GM20000 (cell line): ENCODE results near the gene TNIP1.

Experiments
- DNase-seq: peaks from one replicate; pipeline ENCODE4 v3.0.0; 2012; ENCODE audit warnings: low spot score
- TF ChIP-seq, protein P1 (sequence below): IDR thresholded peaks from 2 replicates; pipeline ENCODE4 v1.5.1; 2012; ENCODE audit warnings: mild to moderate bottlenecking, control low read depth; ENCODE audit errors: extremely low read depth, missing control alignments

Gene TNIP1

DNA sequence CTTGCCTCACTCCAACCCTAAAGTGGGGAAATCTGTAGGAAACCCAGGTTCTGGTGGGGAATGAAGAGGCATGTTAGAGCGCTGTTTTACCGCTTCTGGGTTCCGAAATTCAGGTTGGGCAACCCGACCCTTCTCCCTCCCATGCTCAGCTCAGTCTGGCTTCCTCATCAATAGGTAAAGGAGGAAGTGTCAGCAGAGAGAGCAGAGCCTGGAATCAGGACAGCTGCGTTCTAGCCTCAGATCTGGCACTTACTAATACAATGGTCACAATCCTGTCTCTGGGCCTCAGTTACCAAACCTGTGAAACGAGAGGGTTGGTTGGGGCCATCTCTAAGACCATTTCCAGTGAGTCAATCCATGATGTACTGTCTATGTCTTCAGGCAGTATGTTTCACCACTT lies 16.2 kb upstream of the TNIP1 start:
- DNase-seq: no peak
- TF ChIP-seq, protein P1, sequence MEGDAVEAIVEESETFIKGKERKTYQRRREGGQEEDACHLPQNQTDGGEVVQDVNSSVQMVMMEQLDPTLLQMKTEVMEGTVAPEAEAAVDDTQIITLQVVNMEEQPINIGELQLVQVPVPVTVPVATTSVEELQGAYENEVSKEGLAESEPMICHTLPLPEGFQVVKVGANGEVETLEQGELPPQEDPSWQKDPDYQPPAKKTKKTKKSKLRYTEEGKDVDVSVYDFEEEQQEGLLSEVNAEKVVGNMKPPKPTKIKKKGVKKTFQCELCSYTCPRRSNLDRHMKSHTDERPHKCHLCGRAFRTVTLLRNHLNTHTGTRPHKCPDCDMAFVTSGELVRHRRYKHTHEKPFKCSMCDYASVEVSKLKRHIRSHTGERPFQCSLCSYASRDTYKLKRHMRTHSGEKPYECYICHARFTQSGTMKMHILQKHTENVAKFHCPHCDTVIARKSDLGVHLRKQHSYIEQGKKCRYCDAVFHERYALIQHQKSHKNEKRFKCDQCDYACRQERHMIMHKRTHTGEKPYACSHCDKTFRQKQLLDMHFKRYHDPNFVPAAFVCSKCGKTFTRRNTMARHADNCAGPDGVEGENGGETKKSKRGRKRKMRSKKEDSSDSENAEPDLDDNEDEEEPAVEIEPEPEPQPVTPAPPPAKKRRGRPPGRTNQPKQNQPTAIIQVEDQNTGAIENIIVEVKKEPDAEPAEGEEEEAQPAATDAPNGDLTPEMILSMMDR: no peak

DNA sequence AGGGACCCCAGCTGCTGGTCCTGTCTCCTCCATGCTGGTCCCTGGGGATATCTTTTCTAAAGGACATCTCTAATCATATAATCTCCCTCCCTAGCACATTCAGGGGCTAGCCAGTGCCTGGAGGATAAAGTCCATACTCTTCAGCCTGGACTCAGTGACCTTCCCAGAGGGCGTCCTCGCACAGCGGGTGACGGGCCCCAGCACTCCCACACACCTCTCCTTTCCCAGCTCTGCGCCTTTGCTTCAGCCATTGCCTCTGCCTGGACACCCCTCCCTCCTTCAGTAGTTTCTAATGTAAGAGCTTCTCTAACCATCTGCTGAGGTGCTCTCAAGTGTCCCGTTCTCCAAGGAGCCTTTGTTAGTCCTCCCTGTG lies 15.2 kb upstream of the TNIP1 start:
- DNase-seq: no peak
- TF ChIP-seq, protein P1: no peak

DNA sequence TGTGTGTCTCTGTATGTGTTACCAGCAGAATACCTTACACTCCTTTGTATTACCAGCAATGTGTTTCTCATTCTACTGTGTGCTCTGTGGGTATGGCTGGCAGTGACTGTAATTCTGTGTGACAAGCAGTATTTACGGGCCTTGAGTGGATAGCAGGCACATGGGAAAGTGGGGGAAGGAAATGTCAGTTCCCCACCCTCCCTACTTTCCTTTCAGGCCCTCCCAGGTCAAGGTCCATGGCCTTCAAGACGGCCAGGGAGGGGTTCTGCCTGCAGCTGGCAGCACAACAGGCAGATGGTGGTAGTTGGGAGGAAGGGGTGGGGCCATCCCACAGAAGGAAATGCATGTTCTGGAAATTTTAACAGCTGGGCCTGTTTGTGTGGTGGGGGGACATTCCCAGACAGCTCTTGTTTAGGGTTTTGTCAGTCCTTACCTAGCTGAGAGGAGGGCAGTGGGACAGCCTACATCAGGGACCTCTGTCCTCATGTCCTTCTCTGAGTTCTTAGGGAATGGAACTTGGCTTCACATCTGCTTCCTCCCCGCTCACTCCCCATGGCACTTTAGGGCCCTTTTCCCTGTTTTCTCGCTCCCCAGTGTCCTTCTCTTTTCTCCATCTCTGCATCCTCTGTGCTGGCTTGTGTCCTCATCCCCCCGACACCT lies 14.6 kb upstream of the TNIP1 start:
- no peak for DNase-seq
- TF ChIP-seq, protein P1: no peak

DNA sequence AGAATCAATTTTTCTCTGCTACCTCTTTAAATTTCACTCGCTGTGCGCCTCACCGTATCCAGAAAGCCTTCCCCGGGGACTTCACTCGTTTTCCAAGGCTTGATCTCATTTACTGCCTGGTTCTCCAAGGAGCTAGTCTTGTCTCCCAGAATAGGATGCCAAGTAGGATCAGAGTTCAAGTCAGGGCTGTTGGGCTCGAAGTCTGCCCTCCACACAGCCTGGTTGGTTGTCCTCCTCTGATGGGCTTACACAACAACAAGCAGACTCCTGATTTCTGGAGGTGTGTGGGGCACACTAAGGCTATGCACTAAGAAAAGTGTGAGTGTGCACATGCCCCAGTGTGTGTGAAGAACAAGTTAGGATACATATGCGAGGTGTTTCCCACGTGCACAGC lies 14.0 kb upstream of the TNIP1 start:
- TF ChIP-seq, protein P1: no peak
- no peak for DNase-seq

DNA sequence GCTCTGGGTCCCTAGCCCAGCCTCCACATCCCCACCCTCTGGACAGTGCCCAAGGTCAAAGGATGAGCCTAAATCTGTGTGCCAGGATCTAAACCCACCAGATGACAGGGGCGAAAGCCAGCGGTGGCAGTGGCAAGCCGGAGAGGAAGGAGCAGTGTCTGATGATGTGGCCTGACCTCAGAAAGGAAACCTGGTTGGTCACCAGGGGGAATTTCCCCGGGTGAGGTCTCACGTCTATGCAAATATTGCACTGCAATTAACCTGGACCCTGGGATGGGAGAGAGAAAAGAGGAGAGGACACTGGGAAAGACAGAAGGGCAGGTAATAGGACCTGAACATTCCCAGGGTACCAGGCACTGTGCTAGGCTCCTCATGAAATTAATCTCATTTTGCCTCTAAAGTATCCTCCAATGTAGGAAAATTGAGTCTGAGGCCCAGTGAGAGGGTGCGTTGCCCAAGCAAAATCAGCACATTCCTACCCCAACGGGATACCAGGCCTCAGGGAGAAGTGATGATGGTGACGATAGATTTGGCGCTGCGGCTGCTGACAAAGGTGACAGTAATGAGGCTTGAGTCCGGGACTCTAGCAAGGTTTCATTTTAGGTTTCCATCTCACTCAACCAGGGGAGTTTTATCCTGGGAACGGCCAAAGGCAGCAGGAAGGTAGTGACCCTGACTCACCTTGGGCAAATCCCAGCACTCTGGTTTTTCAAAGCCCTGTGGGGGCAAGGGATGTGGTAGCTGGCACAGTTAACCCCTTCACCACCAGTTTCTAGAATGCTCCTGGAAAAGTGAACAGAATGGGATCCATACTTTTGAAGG lies 13.4 kb upstream of the TNIP1 start:
- DNase-seq: peak; percentile 70

DNA sequence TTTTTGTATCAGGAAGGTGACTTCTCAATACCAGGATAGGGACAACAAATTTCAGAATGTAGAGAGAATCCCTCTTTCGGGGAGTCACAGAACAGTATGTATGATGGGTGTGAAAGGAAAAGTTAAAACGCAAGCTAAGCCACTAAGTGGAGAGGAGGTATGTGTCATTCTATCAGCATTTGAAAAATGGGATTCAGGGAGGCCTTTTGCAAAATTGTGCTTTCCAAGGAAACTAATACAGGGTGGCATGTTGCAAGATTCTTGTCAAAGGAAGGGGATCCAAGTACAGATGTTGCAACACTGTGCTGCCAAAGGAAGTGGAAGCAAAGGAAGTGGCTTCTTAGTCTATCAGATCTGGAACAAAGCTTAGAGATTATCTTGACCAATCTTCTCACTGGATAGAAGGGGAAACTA lies 12.6 kb upstream of the TNIP1 start:
- TF ChIP-seq, protein P1: no peak
- DNase-seq: no peak

More for the DNA sequence above, 13.4 kb upstream of the TNIP1 start:
- TF ChIP-seq, protein P1: no peak

DNA sequence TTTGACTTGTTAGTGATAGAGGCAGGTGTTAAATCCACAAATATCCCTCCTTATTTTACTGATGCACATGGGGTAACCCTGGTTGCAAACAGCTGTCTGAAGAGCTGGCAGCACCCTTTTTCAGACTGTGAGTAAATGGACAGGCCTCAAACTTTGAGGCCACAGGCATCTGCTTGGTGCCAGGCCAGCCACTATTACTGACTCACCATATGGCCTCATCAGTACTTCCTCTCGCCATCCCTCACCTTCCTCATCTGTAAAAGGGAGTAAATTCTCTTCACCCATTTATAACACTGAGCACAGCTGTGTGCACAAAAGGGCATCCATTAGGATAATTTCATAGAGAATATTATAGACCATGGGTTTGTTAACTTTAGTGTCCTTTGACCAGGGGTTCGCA lies 11.9 kb upstream of the TNIP1 start:
- DNase-seq: no peak

More for the DNA sequence above, 11.9 kb upstream of the TNIP1 start:
- TF ChIP-seq, protein P1: no peak
